ENCODE data around the gene PPP1R36. TPM values are rescaled to one million over a fixed set of nuclear protein-coding genes. Genes with fewer than 3 reads are reported as not detected.
"Not testable (repeated sequence)": the region's sequence is repeated elsewhere in the genome, so short reads cannot be mapped to it uniquely, and the experiment has no call there.

Gene PPP1R36
- total RNA-seq, 1 experiment from 2014 or later: 0.34 TPM

GRCh38 chr14:64513271-64513670, 36.5 kb upstream of the PPP1R36 start:
- intact Hi-C loops (cut with micrococcal nuclease; ENCODE audit: unreplicated experiment): loop anchor here (5.0 kb wide), 1 partner anchor 124 kb away; no protein-coding TSS in a partner anchor
- no peaks in the 10 kb centered on the region for H3K9me3 ChIP-seq (ENCODE audit: low read depth, low read length, poor library complexity, severe bottlenecking)
- H3K4me3 ChIP-seq (ENCODE audit: low read depth, low read length, poor library complexity, severe bottlenecking): no peak overlapping the region
- TF ChIP-seq, protein P1, sequence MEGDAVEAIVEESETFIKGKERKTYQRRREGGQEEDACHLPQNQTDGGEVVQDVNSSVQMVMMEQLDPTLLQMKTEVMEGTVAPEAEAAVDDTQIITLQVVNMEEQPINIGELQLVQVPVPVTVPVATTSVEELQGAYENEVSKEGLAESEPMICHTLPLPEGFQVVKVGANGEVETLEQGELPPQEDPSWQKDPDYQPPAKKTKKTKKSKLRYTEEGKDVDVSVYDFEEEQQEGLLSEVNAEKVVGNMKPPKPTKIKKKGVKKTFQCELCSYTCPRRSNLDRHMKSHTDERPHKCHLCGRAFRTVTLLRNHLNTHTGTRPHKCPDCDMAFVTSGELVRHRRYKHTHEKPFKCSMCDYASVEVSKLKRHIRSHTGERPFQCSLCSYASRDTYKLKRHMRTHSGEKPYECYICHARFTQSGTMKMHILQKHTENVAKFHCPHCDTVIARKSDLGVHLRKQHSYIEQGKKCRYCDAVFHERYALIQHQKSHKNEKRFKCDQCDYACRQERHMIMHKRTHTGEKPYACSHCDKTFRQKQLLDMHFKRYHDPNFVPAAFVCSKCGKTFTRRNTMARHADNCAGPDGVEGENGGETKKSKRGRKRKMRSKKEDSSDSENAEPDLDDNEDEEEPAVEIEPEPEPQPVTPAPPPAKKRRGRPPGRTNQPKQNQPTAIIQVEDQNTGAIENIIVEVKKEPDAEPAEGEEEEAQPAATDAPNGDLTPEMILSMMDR (conservative IDR thresholded peaks at IDR 0.05; ENCODE audit: low read depth, low read length): no peak
- no peak for TF ChIP-seq EZH2 (IDR thresholded peaks at IDR 0.05; ENCODE audit: borderline replicate concordance, low read depth, low read length, poor library complexity, severe bottlenecking)
- ChIA-PET POLR2A (ENCODE audit: low non-redundant PET) (no interaction called here), CTCF (no interaction called here)
- H3K27me3 ChIP-seq (replicated peaks; ENCODE audit: insufficient read depth, low read depth, low read length, poor library complexity): no peaks in the 10 kb centered on the region
- no TSS peak for BruUV-seq (replicated peaks)
- no peak for DNase-seq (ENCODE audit: low spot score)
- no peaks in the 10 kb centered on the region for H3K36me3 ChIP-seq (ENCODE audit: insufficient read depth, low read length, poor library complexity, severe bottlenecking)
- peaks cover 19% of the 10 kb centered on the region for H3K4me1 ChIP-seq (ENCODE audit: insufficient read depth, low read length, poor library complexity, severe bottlenecking)
- H3K27ac ChIP-seq (ENCODE audit: low read depth, low read length, poor library complexity, severe bottlenecking): no peak overlapping the region

DNA sequence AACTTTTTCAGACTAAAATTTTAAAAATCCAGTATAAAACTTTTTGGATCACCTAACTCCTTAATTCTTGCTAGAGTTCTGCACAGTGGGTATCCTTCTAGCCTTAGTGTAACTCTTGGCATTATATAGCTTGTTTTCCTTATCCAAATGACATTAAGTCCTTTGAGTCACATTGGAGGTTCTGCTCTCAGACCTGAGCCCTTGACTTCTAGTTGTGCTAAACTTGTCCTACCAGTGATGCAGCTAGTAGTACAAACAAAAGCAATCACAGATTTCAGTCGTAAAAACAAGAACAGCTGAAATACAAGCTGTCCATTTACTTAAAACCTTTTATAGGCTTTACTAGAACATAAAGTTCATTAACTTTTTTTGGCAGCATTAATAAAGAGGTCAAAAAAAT, 34.7 kb upstream of the PPP1R36 start:
- CTCF ChIA-PET: no interaction called here

GRCh38 chr14:64516969-64517368, 32.8 kb upstream of the PPP1R36 start:
- Histone ChIP-seq H3K4me3 (ENCODE audit: low read depth, low read length, poor library complexity, severe bottlenecking) (no peak overlapping the region), H3K27ac (ENCODE audit: low read depth, low read length, poor library complexity, severe bottlenecking) (no peak overlapping the region), H3K27me3 (replicated peaks; ENCODE audit: insufficient read depth, low read depth, low read length, poor library complexity) (no peaks in the 10 kb centered on the region), H3K36me3 (ENCODE audit: insufficient read depth, low read length, poor library complexity, severe bottlenecking) (peaks cover 6% of the 10 kb centered on the region), H3K4me1 (ENCODE audit: insufficient read depth, low read length, poor library complexity, severe bottlenecking) (no peaks in the 10 kb centered on the region), H3K9me3 (ENCODE audit: low read depth, low read length, poor library complexity, severe bottlenecking) (no peaks in the 10 kb centered on the region)
- TF ChIP-seq, protein P1 (conservative IDR thresholded peaks at IDR 0.05; ENCODE audit: low read depth, low read length): no peak
- TF ChIP-seq EZH2 (IDR thresholded peaks at IDR 0.05; ENCODE audit: borderline replicate concordance, low read depth, low read length, poor library complexity, severe bottlenecking): no peak
- BruUV-seq (replicated peaks): no TSS peak
- ChIA-PET CTCF (no interaction called here), POLR2A (ENCODE audit: low non-redundant PET) (no interaction called here)
- intact Hi-C loops (cut with micrococcal nuclease; ENCODE audit: unreplicated experiment): no loop called here
- no peak for DNase-seq (ENCODE audit: low spot score)

More for the DNA sequence above, 34.7 kb upstream of the PPP1R36 start:
- Histone ChIP-seq H3K27ac (ENCODE audit: low read depth, low read length, poor library complexity, severe bottlenecking) (no peak overlapping the region), H3K36me3 (ENCODE audit: insufficient read depth, low read length, poor library complexity, severe bottlenecking) (no peaks in the 10 kb centered on the region), H3K4me1 (ENCODE audit: insufficient read depth, low read length, poor library complexity, severe bottlenecking) (peaks cover 14% of the 10 kb centered on the region), H3K9me3 (ENCODE audit: low read depth, low read length, poor library complexity, severe bottlenecking) (no peaks in the 10 kb centered on the region), H3K4me3 (ENCODE audit: low read depth, low read length, poor library complexity, severe bottlenecking) (no peak overlapping the region), H3K27me3 (replicated peaks; ENCODE audit: insufficient read depth, low read depth, low read length, poor library complexity) (no peaks in the 10 kb centered on the region)
- POLR2A ChIA-PET (ENCODE audit: low non-redundant PET): interaction anchor here (0.7 kb wide), 2 partner anchors 28 to 81 kb away, joined by 5 to 6 read pairs; no protein-coding TSS in a partner anchor
- DNase-seq (ENCODE audit: low spot score): no peak
- TF ChIP-seq EZH2 (IDR thresholded peaks at IDR 0.05; ENCODE audit: borderline replicate concordance, low read depth, low read length, poor library complexity, severe bottlenecking): no peak
- TF ChIP-seq, protein P1 (conservative IDR thresholded peaks at IDR 0.05; ENCODE audit: low read depth, low read length): no peak
- no TSS peak for BruUV-seq (replicated peaks)
- intact Hi-C loops (cut with micrococcal nuclease; ENCODE audit: unreplicated experiment): no loop called here

DNA sequence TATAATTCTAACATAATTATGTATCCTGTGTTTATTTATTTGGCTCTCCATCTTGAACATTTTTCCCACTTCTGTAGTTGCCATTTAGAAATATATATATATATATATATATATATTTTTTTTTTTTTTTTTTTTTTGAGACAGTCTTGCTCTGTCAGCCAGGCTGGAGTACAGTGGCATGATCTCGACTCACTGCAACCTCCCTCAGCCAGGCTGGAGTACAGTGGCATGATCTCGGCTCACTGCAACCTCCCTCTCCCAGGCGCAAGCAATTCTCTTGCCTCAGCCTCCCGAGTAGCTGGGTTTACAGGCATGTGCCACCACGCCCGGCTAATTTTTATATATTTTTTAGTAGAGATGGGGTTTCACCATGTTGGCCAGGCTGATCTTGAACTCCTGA, 32.1 kb upstream of the PPP1R36 start:
- H3K27ac ChIP-seq (ENCODE audit: low read depth, low read length, poor library complexity, severe bottlenecking); H3K4me3 ChIP-seq (ENCODE audit: low read depth, low read length, poor library complexity, severe bottlenecking); intact Hi-C loops (cut with micrococcal nuclease; ENCODE audit: unreplicated experiment); DNase-seq (ENCODE audit: low spot score); H3K4me1 ChIP-seq (ENCODE audit: insufficient read depth, low read length, poor library complexity, severe bottlenecking); BruUV-seq (replicated peaks); H3K27me3 ChIP-seq (replicated peaks; ENCODE audit: insufficient read depth, low read depth, low read length, poor library complexity); H3K9me3 ChIP-seq (ENCODE audit: low read depth, low read length, poor library complexity, severe bottlenecking); POLR2A ChIA-PET (ENCODE audit: low non-redundant PET); CTCF ChIA-PET: not testable (repeated sequence)
- peaks cover 11% of the 10 kb centered on the region for H3K36me3 ChIP-seq (ENCODE audit: insufficient read depth, low read length, poor library complexity, severe bottlenecking)

Data from A673 (cell line).